Liver (tissue), 3 donors: ENCODE results near the gene GPANK1.

Source experiments
- EGR1 ChIP-seq, 2 donors: IDR thresholded peaks; 2 replicates each; pipeline ENCODE4 v1.6.1; 2016 to 2018; ENCODE audit warnings: antibody characterized with exemption in 2 of 2, low read depth in 2 of 2
- GABPA ChIP-seq, 2 donors: IDR thresholded peaks in 1 of 2; conservative IDR thresholded peaks in 1 of 2; 2 replicates each; pipeline ENCODE4 v1.6.1; 2016; ENCODE audit warnings: antibody characterized with exemption in 2 of 2, mild to moderate bottlenecking in 1 of 2, moderate library complexity in 1 of 2
- MAX ChIP-seq: IDR thresholded peaks from 2 replicates; pipeline ENCODE4 v1.6.1; 2016; ENCODE audit warnings: antibody characterized with exemption
- TAF1 ChIP-seq: conservative IDR thresholded peaks from 2 replicates; pipeline ENCODE4 v1.6.1; 2016; ENCODE audit warnings: antibody characterized with exemption, mild to moderate bottlenecking
- TF ChIP-seq, protein P1 (sequence below): fragments of 150-350 bp; IDR thresholded peaks from 2 replicates; pipeline ENCODE4 v1.5.1; 2017; ENCODE audit warnings: improper control_type of control experiment, low read depth, low read length; ENCODE audit not compliant: missing input control
- donor health status: healthy.
- donor health status: healthy.

DNA sequence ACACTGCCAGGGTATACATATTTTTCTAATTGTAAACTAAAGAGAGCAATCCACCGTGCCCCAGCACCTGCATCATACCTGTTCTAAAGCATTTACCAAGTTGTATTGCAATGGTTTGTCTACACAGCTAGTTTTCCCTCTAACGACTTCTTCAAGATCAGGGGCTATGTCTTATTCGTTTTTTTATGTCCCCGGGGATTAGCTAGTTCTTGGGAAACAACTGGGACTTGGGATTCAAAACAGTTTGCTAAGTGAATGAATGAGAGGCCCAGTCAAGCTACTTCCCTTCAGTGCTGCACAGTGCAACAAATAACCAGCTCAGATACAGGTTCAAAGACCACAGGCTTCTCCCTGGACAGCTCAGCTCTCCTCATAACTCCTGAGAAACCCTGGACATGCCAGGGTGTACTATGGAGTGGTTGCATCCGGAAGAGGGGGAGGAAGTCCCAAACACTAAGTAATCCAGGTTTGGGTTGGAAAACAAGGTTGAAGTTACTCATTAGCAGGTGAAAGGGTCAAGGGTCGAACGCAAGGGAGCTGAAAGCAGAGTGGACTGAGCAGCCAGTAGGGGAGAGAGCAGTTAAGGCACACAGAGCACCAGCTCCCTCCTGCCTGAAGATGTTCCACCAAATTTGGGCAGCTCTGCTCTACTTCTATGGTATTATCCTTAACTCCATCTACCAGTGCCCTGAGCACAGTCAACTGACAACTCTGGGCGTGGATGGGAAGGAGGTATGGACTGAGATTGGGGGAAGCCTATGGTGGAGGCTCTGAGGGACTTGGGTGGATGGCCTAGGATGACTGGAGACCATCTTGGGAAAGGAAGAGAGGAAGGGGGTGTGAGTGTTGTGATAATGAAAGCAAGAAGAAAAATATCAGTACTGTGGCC lies 9.2 kb downstream of the GPANK1 start, which contains the start of gene APOM:
- TF ChIP-seq, protein P1, sequence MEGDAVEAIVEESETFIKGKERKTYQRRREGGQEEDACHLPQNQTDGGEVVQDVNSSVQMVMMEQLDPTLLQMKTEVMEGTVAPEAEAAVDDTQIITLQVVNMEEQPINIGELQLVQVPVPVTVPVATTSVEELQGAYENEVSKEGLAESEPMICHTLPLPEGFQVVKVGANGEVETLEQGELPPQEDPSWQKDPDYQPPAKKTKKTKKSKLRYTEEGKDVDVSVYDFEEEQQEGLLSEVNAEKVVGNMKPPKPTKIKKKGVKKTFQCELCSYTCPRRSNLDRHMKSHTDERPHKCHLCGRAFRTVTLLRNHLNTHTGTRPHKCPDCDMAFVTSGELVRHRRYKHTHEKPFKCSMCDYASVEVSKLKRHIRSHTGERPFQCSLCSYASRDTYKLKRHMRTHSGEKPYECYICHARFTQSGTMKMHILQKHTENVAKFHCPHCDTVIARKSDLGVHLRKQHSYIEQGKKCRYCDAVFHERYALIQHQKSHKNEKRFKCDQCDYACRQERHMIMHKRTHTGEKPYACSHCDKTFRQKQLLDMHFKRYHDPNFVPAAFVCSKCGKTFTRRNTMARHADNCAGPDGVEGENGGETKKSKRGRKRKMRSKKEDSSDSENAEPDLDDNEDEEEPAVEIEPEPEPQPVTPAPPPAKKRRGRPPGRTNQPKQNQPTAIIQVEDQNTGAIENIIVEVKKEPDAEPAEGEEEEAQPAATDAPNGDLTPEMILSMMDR, result no peak
- TF ChIP-seq GABPA (IDR thresholded peaks at IDR 0.05 in 1 of 2, conservative IDR thresholded peaks at IDR 0.05 in 1 of 2), result peak; percentile 64 to 89
- TF ChIP-seq TAF1, result peak; percentile 98
- TF ChIP-seq EGR1 (IDR thresholded peaks at IDR 0.05; ENCODE audit: low read depth in 2 of 2), result peak; percentile 39 to 52
- TF ChIP-seq MAX, result peak; percentile 59
